LoVo (cell line): Measurements from ENCODE around the gene KPTN.

Experiments
- DNase-seq: peaks from one replicate; pipeline ENCODE4 v3.0.0-alpha.2; 2016; ENCODE audit warnings: low spot score

The KPTN gene

GRCh38 chr19:47469363-47469700 is 14.7 kb downstream of the KPTN start:
- no peak for DNase-seq

- DNase-seq, result no peak
These were observed 16.1 kb downstream of the KPTN start for GRCh38 chr19:47467914-47468313.

- no peak for DNase-seq
These were observed 18.1 kb downstream of the KPTN start for GRCh38 chr19:47465957-47466356.

- DNase-seq, result no peak
These were observed 19.2 kb downstream of the KPTN start for GRCh38 chr19:47464675-47465419.

GRCh38 chr19:47461876-47462275 is 22.1 kb downstream of the KPTN start:
- DNase-seq, result no peak

GRCh38 chr19:47459477-47459876 is 24.5 kb downstream of the KPTN start:
- no peak for DNase-seq

GRCh38 chr19:47458672-47459071 is 25.3 kb downstream of the KPTN start:
- DNase-seq, result no peak

- DNase-seq, result no peak
These were observed 27.1 kb downstream of the KPTN start for GRCh38 chr19:47456721-47457474.

- DNase-seq, result no peak
These were observed 33.5 kb downstream of the KPTN start for GRCh38 chr19:47450478-47450877.

- no peak for DNase-seq
These were observed 35.7 kb downstream of the KPTN start for GRCh38 chr19:47448360-47448727.

- no peak for DNase-seq
These were observed 36.3 kb downstream of the KPTN start for GRCh38 chr19:47447470-47448359.

GRCh38 chr19:47446534-47447469 is 37.2 kb downstream of the KPTN start:
- DNase-seq, result no peak

- no peak for DNase-seq
These were observed 38.0 kb downstream of the KPTN start for GRCh38 chr19:47445937-47446402.

GRCh38 chr19:47445527-47445926 is 38.5 kb downstream of the KPTN start:
- no peak for DNase-seq

- no peak for DNase-seq
These were observed 39.6 kb downstream of the KPTN start for GRCh38 chr19:47444388-47444821.

- no peak for DNase-seq
These were observed 40.7 kb downstream of the KPTN start for GRCh38 chr19:47443331-47443730.

GRCh38 chr19:47438793-47439220 is 45.2 kb downstream of the KPTN start:
- no peak for DNase-seq

- no peak for DNase-seq
These were observed 46.5 kb downstream of the KPTN start for GRCh38 chr19:47437500-47437899.

GRCh38 chr19:47436712-47437401 is 47.2 kb downstream of the KPTN start:
- DNase-seq, result peak; percentile 72

- DNase-seq, result no peak
These were observed 48.1 kb downstream of the KPTN start for GRCh38 chr19:47435883-47436417.
